GM12872 (cell line): Measurements from ENCODE around the gene FLNC.

Experiments used
- CTCF ChIP-seq: IDR thresholded peaks from 3 replicates; pipeline ENCODE4 v1.5.1; 2011; ENCODE audit warnings: low read depth, mild to moderate bottlenecking, low read length, moderate library complexity; ENCODE audit not compliant: insufficient read depth

FLNC gene

GRCh38 chr7:128795129-128795528 lies 35.1 kb upstream of the FLNC start:
- TF ChIP-seq CTCF: no peak

GRCh38 chr7:128796327-128796726 lies 33.9 kb upstream of the FLNC start:
- TF ChIP-seq CTCF: no peak

GRCh38 chr7:128799451-128799850 lies 30.8 kb upstream of the FLNC start:
- TF ChIP-seq CTCF: no peak

GRCh38 chr7:128800567-128800966 lies 29.6 kb upstream of the FLNC start:
- no peak for TF ChIP-seq CTCF

- no peak for TF ChIP-seq CTCF
Measured at GRCh38 chr7:128801003-128801402, 29.2 kb upstream of the FLNC start.

- TF ChIP-seq CTCF: no peak
Measured at GRCh38 chr7:128801667-128802418, 28.4 kb upstream of the FLNC start.

- TF ChIP-seq CTCF: no peak
Measured at GRCh38 chr7:128804484-128804883, 25.7 kb upstream of the FLNC start.

- TF ChIP-seq CTCF: no peak
Measured at GRCh38 chr7:128805225-128805624, 25.0 kb upstream of the FLNC start.
